Left lobe of liver (tissue), 2 donors: ENCODE data around the gene TSHZ2. TPM values are rescaled to one million over a fixed set of nuclear protein-coding genes. Genes with fewer than 3 reads are reported as not detected.

Experiments
- ATAC-seq: fragments of 200-7000 bp; cut with Tn5 transposase; one replicate; pipeline ENCODE4 v1.9.1; 2020; ENCODE audit warnings: mild to moderate bottlenecking, moderate library complexity
- DNase-seq: peaks from one replicate; pipeline ENCODE4 v3.0.0-alpha.2; 2020; ENCODE audit warnings: low spot score
- total RNA-seq: library from RNA; stranded (reverse); gene quantifications from one replicate; pipeline ENCODE4 v1.2.1, GENCODE V29; 2021
- donor health status: DM: no; HTN: no; CAD: no; lungs with moderate emphysema.
- donor health status: DM: no; HTN: yes; CAD: no.

The TSHZ2 gene
- total RNA-seq, 1 donor from 2014 or later = 19.0 TPM

DNA sequence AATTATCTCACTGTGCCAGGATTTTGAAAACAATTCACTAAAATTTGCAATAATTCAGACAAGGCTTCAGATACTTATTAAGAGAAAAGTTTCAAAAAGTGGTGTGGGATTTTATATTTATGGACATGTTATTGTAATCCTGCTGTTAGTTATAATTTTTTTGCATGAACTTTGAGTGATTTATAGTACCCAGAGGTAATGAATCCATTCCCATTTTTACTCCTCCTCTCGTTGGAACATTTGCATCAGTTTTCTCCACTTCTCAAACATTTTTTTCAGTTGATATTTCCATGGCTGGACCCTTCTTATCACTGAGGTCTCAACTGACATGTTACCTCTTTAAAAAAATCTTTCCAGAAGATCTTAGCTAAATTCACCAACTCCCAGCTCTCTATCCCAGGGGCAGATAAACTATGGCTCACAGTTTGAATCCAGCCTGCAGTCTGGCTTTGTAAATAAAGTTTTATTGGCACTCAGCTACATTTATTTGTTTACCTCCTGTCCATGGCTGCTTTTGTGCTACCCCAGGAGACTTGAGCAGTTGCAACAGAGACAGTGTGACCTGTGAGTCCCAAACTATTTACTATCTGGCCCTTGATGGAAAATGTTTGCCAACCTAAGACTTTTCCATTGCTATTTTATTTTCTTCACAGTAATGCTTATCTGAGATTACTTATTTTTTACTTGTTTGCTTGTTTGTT, 83.4 kb downstream of the TSHZ2 start:
- DNase-seq (no peak), ATAC-seq (no peak)

DNA sequence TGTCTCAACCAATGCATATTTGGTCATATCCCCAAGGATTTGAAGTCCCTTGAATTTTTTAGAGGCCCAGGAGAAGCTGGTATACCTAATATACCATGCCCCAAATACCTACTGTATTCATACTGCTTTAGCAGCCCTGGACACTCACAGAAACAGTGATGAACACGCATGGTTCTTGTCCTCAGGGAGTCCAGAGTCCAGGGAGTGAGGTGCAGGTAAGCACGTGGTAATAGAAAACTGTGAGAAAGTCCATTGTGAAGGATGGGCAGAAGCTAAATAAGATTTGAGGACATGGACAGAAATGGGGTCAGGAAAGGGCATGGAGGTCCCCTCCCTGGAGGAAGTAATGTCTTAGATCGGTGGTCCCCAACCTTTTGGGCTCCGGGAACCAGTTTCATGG, 85.4 kb downstream of the TSHZ2 start:
- ATAC-seq (no peak), DNase-seq (no peak)

DNA sequence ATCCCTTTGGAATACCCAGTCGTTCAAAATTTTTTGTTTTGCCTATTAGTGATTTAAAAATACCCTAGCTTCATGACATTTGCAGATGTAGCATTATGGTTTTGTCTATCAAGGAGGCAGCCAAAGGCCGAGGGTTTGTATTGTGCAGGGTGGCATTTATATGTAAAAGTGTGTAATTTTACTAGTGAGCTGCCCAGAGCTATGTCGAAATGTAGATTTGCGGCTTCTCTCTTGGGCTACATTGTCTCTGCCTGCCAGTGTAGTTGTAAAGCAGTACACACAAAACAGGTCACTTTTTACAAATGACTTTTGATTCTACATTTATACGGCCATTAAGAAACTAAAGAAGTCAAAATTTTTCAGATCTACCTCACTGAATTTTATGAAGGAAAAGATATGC, 87.7 kb downstream of the TSHZ2 start:
- ATAC-seq = no peak
- no peak for DNase-seq

DNA sequence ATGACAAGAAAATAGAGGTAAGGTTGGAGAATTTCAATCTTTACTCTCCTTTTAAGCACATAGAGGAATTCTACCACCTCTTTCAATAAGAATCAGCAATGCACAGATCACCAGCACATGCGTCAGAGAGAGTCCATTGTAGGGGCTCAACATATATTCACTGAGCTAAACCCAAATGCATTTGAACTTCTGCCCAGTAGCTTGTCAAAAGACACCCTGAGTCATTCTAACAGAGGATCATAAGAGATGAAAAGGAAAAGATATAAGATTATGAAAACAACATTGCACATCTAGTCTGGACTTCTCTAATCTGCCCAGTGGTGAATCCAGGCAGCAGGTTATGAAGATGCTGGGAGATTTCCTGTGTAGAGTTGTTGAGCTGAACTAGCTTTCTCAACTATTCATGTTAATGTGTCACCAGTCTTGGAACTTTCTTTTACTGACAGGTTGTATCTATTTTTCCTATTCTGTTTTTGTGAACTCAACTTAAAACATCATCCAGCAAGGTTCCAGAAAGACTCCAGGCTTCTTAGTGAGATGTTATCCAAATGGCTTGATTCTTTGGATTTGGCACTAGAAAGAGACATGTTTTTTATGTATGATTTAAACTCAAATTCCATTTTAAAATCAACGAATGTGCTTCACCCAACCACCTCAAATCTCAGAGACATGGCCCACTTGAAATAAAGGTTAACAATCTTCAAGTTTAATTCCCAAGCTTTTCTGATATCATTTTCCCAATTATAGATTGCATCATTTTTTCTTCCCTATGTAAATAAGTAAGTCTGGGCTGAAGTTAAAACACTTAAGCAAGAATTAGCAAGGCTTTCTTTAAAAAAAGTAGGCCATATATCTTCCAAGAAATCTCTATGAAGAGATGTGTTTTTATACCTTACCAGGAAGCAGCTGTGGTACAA, 89.3 kb downstream of the TSHZ2 start:
- ATAC-seq = no peak

DNA sequence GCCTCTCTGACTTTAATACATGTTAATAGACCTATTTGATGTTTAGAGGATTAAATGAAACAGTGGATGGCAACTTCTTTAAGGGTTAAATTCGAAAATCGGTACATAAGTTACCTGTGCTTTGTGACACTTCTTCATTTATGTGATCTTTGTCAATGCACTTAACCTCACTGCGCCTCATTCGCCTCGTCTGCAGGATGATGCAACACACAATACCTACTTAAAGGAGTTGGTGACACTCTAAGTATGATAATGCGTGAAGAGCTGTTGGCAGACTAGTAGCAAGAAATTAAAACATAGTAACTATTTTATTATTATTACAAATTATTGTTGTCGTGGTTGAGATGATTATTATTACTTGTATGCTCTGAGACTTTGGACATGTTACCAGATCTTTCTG, 92.8 kb downstream of the TSHZ2 start:
- ATAC-seq (no peak), DNase-seq (no peak)

More for the DNA sequence above, 89.3 kb downstream of the TSHZ2 start:
- no peak for DNase-seq

DNA sequence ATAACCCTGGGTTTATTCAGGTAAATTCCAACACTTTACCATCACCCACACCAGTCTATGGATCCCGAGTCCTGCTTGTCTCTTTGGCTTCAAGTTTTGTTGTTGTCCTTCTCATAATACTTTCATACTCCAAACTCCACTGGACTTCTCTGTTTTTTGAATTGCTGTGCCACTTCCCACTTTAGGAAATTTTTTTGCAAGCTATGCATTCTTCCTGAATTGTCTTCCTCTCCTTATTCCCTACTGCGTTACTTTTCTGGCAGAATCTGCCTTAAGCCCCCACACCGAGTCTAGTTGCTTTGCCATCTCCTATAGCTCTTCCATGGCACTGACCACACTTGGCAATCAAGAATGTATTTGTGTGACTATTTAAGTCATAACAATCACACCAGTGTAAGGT, 96.1 kb downstream of the TSHZ2 start:
- DNase-seq (no peak), ATAC-seq (no peak)

DNA sequence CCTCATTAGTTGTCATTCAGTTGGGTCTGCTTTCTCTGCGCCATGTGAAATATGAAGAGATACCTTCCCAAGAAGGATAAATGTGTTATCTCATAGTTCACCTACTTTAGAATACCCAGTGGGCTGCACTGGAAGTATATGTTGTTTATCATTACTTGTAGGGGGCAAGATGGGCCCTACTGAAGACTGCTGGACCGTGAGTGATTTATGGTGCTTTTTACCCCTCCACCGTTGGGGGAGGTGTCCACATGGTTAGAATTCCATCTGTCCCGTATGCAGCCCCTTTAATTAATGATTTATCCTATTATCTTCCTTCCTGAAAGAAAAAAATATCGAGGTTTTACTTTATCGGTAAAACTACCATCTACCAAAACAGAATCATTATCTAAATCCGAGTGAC, 97.0 kb downstream of the TSHZ2 start:
- DNase-seq (no peak), ATAC-seq (no peak)

DNA sequence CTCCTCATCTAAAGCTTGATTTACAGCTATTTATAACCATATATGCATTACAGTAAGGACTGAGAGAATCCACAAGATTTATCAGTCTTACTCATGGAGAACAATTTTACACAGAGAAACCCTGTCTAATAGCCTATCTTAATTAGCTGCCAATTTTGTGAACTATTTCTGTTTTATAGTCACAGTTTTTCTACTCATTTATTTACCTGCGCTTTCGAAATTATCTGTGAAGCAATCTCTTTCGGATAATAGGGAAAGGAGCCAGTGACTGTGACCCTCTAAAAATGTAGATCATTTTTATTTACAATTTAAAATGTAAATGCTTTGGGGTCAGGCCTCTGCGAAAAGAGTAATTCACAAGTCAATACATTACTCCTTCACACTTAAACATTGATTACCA, 98.1 kb downstream of the TSHZ2 start:
- DNase-seq (no peak), ATAC-seq (peak; percentile 61)

DNA sequence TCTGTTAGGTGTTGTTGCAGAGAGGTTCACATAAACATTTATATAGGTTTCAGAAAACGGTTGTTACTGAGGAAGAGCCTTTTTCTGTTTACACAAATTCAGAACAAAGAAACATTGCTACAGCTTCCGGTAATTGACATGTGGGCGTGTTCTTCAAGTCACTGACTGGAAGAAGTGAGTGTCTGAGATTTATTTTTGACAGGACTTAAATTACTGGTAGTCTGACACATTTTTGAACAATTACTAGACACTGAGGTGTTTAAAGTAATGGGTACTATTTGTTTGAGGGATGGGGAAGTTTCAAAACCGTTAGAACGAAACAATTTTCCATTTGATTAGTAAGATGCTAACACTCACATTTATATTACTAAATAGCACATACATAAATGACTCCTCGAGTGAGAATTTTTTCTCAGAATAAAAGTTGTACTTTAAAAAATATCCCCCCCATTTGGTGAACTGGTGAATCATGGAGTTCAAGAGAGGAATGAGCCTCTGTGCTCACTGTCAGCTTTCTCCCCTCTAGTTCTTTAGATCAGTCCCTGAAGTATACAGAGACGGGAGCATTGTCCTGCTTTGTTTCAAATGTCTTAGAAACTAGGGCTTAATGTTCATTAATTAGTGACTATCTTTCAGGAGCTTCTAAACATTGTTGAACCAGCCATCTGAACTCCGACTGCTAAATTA, 98.7 kb downstream of the TSHZ2 start:
- DNase-seq (no peak), ATAC-seq (peak; percentile 59)

DNA sequence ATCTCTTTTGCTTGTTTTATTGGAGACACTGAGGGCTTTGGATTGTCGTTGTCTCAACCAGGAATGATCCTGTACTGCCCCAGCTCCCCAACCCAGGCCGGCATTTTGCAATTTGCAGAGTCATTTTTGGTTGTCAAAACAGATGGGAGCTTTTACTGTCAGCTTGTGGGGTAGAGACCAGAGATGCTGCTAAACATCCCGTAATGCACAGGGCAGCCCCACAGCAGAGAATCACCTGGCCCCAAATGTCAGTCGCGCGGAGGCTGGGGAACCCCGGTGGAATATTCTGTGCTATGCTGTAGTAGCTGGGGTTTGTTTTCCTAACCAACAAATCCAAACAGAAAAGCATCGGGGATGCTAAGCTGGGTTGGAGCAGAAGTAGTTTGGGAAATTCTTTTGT, 99.7 kb downstream of the TSHZ2 start:
- DNase-seq = no peak
- no peak for ATAC-seq

DNA sequence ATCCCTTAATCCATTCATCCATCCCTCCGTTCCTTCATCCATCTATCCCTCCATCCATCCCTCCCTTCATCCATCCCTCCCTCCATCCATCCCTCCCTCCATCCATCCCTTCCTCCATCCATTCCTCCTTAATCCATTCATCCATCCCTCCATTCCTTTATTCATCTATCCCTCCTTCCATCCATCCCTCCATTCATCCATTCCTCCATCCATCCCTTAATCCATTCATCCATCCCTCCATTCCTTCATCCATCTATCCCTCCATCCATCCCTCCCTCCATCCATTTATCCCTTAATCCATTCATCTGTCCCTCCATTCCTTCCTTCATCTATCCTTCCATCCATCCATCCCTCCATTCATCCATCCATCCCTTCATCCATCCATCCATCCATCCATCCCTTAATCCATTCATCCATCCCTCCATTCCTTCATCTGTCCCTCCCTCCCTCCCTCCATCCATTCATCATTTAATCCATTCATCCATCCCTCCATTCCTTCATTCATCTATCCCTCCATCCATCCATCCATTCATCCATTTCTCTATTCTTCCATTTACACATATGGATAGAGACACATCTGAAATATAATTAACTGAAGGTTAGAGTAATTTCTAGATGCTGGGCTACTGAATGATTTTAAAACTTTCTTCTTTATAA, 100.9 kb downstream of the TSHZ2 start:
- DNase-seq (no peak), ATAC-seq (no peak)

DNA sequence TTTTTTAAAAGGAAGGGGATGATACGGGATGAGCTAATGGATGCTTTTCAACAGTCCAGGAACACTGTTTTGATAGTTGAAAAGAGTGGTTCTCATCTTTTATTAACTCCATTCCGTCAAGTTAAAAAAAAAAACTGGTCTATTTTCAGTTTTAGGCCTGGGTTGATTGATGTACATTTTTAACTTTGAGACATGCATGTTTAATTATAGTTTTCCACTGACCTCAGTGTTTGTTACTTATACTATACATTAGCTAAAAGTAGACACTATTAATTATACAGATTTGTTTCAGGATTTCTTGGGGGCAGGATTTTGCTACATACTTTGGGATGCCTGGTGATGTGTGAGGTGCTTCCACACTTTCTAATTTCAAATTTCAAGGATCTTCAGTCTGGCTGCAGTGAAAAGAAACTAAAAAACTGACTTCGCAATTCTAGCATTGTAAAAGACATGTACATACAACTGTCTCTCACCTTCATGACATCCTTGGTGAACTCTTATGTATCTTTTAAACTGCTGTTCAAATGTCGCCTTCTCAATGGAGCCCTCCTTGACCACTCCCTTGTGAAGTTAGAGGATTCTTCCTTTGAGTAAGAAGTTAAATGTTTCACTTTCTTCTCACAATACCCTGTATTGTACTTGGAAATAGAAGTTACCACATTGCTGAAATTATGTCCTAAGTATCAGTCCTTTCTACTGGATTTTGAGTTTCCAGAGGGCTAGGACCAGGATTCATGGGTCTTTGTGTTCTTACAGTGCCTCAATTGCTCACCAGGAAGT, 101.7 kb downstream of the TSHZ2 start:
- no peak for DNase-seq
- ATAC-seq = no peak

DNA sequence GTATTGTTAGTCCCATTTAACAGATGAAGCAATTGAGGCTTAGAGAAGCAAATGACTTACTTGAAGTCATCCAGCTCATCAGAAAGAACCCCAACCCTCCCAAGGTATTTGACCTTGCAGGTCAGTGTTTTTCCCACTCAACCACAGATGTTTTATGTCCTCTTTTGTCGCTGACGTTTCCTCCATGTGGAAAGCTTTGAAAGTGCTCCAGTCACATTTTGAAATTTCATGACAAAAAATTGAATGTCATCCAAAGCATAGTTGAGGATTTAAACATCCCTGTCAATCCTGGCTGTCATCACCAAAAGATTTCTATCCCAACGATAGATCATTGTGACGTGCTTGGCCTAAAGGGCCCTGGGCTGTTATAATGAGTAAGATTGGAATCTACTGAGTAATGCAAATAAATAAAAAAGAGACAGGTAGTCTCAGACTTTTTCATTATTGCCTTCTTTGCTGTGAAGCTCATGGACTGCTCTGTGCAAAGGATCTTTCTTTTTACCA, 102.7 kb downstream of the TSHZ2 start:
- DNase-seq = no peak
- ATAC-seq = no peak

DNA sequence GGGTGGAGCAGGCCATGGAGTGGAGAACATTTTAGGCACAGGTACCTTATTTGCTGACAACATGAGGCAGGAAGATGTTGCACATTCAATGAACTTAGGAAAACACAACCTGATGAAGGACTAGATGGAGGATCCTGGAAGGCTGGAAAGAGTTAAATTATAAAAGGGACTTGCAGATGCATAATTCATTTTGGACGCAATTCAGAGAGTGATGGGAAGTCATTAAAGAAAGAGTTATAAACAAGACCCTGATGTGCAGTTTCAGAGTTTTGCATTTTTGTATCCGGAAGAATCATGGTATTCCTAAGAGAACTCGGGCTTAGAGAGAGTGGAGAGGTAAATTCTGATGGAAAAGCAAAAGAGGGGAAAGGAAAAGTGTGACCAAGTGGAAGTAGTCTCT, 104.5 kb downstream of the TSHZ2 start:
- ATAC-seq = no peak
- no peak for DNase-seq

DNA sequence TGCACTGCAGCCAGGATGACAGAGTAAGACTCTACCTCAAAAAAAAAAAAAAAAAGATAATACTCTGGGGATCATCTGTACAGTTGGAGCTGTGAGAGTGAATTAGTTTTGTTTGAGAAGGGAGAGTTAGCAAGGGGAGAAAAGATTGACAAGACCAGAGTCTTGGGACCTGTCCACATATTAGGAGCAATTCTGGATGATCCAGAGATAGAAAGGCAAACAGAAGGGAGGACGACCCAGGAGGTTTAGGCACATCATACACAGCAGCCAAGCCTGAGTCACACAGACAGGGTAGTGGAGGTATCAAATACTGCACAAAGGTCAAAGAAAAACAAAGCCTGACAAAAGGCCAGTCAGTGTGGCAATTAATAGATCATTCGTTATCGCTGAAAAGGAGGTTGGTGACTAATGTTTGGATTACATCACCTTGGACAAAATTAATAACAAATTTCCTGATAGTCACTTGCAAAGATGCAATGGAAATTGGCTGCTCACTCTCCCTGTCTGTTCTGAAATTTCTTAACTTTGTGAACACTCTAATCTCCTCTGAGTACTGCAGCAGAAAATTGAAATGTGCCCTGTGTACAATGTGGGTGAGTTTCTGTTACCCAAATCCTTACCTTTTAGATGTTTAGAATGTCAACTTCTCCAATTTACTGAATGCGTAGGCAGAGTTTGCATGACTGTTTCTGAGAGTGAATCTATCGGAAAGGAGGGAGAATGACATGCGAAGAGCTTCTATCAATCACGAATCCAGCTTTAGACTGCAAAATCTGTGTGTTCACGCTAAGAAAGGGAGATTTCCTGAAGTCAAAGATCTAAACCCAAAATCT, 105.4 kb downstream of the TSHZ2 start:
- peak; percentile 82 for DNase-seq

DNA sequence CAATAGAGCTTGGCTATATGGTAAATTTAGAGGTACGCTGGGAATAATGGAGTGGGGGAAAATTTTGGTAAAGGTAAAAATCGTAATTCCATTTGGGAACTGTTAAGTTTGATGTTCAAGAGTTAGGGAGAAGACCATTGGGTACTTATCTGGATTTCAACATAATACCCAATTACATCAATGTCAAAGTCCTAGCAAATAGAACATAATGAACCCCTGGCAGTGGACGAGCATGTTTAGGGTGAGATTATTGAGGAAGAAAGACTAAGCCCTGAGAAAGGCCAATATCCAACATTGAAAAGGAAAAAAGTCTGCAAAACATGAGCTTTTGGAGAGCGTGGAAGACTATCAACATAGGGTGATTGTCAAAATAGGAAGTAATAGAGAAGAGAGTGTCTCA, 106.6 kb downstream of the TSHZ2 start:
- ATAC-seq (peak; percentile 46), DNase-seq (no peak)

More for the DNA sequence above, 105.4 kb downstream of the TSHZ2 start:
- peak; percentile 80 for ATAC-seq

DNA sequence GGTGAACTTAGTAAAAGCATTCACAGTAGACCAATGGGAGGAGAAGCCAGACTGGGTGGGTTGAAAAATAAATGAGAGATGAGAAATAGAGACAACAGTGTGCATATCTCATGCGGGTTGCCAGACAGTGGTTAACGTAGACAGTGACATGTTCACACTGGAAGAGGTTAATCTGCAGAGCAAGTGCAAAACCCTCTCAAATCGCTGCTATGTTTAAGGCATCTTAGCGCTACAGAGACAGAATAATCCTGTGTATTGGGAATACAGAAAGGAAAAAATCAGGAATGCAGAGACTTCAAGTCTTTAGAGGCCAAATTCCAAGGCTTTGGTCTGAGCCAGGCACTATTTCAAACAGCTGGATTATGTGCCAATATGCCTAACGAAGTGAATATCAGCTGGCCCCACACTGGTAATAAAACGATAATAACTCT, 107.1 kb downstream of the TSHZ2 start:
- peak; percentile 53 for ATAC-seq
- DNase-seq = peak; percentile 60

DNA sequence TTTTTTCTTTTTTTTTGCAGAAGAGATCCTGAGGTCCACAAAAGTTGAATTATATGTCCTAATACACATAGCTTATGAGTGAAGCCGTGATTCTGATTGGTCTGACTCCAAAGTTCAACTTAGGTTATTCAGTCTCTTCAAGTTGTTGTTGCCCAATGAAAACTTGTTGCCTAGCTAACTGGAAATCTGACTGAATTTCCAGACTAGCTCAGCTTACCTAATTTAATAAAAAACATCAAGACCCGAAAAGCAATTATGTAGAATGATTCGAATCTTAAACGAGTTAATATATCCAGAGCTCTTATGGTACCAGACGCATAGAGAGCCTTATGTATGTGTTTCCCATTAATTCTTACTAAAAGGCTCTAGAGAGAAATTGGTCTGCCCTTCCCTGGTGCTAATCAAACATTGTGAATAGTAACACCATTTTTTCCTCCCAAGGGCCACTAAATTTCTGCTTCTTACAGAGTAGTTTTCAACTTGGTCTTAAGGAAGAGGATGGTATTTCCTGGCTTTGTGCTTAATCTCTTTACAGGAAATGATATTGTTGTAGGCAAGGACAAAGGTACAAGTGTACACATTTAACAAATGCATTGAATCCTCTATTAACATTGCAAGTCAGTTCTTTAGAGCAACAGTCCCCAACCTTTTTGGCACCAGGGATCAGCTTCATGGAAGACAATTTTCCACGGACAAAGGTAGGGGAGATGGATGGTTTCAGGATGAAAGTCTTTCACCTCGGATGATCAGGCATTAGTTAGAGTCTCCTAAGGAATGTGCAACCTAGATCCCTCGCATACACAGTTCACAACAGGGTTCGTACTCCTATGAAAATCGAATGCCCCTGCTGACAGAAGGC, 107.9 kb downstream of the TSHZ2 start:
- peak; percentile 10 for ATAC-seq
- DNase-seq = no peak
